Measurements from ENCODE around the gene FUT1. TPM values are rescaled to one million over a fixed set of nuclear protein-coding genes. Genes with fewer than 3 reads are reported as not detected.
"Not testable (repeated sequence)": the region's sequence is repeated elsewhere in the genome, so short reads cannot be mapped to it uniquely, and the experiment has no call there.

FUT1 gene
- total RNA-seq, 2 donors from 2014 or later, result 2.1 to 4.1 TPM

- H3K27ac ChIP-seq, result no peak overlapping the region
- no peaks in the 10 kb centered on the region for H3K27me3 ChIP-seq (replicated peaks; ENCODE audit: insufficient read depth)
- H3K4me3 ChIP-seq, result no peak overlapping the region
- no peak for TF ChIP-seq CTCF (IDR thresholded peaks at IDR 0.05)
- TF ChIP-seq POLR2A (IDR thresholded peaks at IDR 0.05), result no peak
- TF ChIP-seq POLR2AphosphoS5 (IDR thresholded peaks at IDR 0.05), result no peak
- intact Hi-C loops (cut with DNase I), result no loop called here
- H3K36me3 ChIP-seq, result no peaks in the 10 kb centered on the region
- 78% methylated on average over 11 of the region's 11 CpGs for WGBS
- no peaks in the 10 kb centered on the region for H3K4me1 ChIP-seq (replicated peaks)
- no peak for DNase-seq (ENCODE audit: low spot score)
- H3K9me3 ChIP-seq, result no peaks in the 10 kb centered on the region
Measured at GRCh38 chr19:48768994-48769713, 16.7 kb upstream of the FUT1 start.

- H3K4me3 ChIP-seq; DNase-seq (ENCODE audit: low spot score); H3K4me1 ChIP-seq (replicated peaks); H3K9me3 ChIP-seq; H3K36me3 ChIP-seq; H3K27ac ChIP-seq; H3K27me3 ChIP-seq (replicated peaks; ENCODE audit: insufficient read depth); intact Hi-C loops (cut with DNase I): not testable (repeated sequence)
- WGBS, result 37% methylated on average over 6 of the region's 6 CpGs
Measured at GRCh38 chr19:48768171-48768753, 15.8 kb upstream of the FUT1 start.

- H3K4me1 ChIP-seq (replicated peaks); H3K36me3 ChIP-seq; H3K9me3 ChIP-seq; H3K4me3 ChIP-seq; H3K27ac ChIP-seq; intact Hi-C loops (cut with DNase I); DNase-seq (ENCODE audit: low spot score); H3K27me3 ChIP-seq (replicated peaks; ENCODE audit: insufficient read depth): not testable (repeated sequence)
- WGBS, result 28% methylated on average over 5 of the region's 5 CpGs
Measured at GRCh38 chr19:48765816-48766215, 13.4 kb upstream of the FUT1 start.

- Histone ChIP-seq H3K9me3 (no peaks in the 10 kb centered on the region), H3K27me3 (replicated peaks; ENCODE audit: insufficient read depth) (no peaks in the 10 kb centered on the region), H3K27ac (no peak overlapping the region), H3K4me1 (replicated peaks) (no peaks in the 10 kb centered on the region), H3K36me3 (no peaks in the 10 kb centered on the region), H3K4me3 (no peak overlapping the region)
- TF ChIP-seq POLR2AphosphoS5 (IDR thresholded peaks at IDR 0.05) (no peak), CTCF (IDR thresholded peaks at IDR 0.05) (no peak), POLR2A (IDR thresholded peaks at IDR 0.05) (no peak)
- no peak for DNase-seq (ENCODE audit: low spot score)
- WGBS, result 68% methylated on average over 16 of the region's 16 CpGs
- intact Hi-C loops (cut with DNase I), result no loop called here
Measured at GRCh38 chr19:48760504-48761205, 8.2 kb upstream of the FUT1 start.

- 90% methylated on average over 14 of the region's 14 CpGs for WGBS
- intact Hi-C loops (cut with DNase I), result no loop called here
Measured at GRCh38 chr19:48757741-48758144, 5.3 kb upstream of the FUT1 start.

More at GRCh38 chr19:48757741-48758144, 5.3 kb upstream of the FUT1 start:
- no peaks in the 10 kb centered on the region for H3K36me3 ChIP-seq
- no peaks in the 10 kb centered on the region for H3K27me3 ChIP-seq (replicated peaks; ENCODE audit: insufficient read depth)
- no peak for TF ChIP-seq POLR2AphosphoS5 (IDR thresholded peaks at IDR 0.05)
- no peak for TF ChIP-seq CTCF (IDR thresholded peaks at IDR 0.05)
- TF ChIP-seq POLR2A (IDR thresholded peaks at IDR 0.05), result no peak
- no peak for DNase-seq (ENCODE audit: low spot score)
- no peak overlapping the region for H3K27ac ChIP-seq
- H3K9me3 ChIP-seq, result no peaks in the 10 kb centered on the region
- no peak overlapping the region for H3K4me3 ChIP-seq
- no peaks in the 10 kb centered on the region for H3K4me1 ChIP-seq (replicated peaks)
